HepG2 (cell line): ENCODE results near the gene HARS2. TPM values are rescaled to one million over a fixed set of nuclear protein-coding genes. Genes with fewer than 3 reads are reported as not detected.
A peak's percentile ranks its signal among the peaks of the same experiment; 100 is the strongest.

ENCODE experiments used
- ATAC-seq: fragments of 200-7000 bp; cut with Tn5 transposase; 3 replicates; pipeline ENCODE4 v1.9.1; 2020; ENCODE audit warnings: mild to moderate bottlenecking, moderate library complexity
- BruUV-seq: library from RNA; stranded (reverse); fragments of 400-500 nt; replicated peaks from 2 replicates; lab custom pipeline; 2021; lab: Mats Ljungman, UMichigan
- CTCF ChIA-PET: fragments of 300-600 bp; formaldehyde crosslinking; extraction: SDS; loops from one replicate; lab custom pipeline; 2021; ENCODE audit warnings: low total read pairs, inconsistent platforms, low intra/inter-chr PET ratio; lab: Yijun Ruan, JAX
- POLR2A ChIA-PET: fragments of 350-600 bp; sonication (Branson Sonifier 250); formaldehyde crosslinking; loops from one replicate; lab custom pipeline; 2020; ENCODE audit warnings: antibody characterized with exemption, inconsistent platforms; lab: Yijun Ruan, JAX
- DNase-seq: peaks from one replicate; pipeline ENCODE4 v3.0.0-alpha.2; 2015; ENCODE audit warnings: low spot score
- FAIRE-seq: peaks from 3 replicates; lab custom pipeline; 2011; peaks lifted over from hg19 to GRCh38; lab: Jason Lieb, UNC
- H2AFZ ChIP-seq: one replicate; pipeline ENCODE4 v1.6.1; 2011; ENCODE audit warnings: low read length, inconsistent platforms
- H3K27ac ChIP-seq: fragments of 300-600 bp; 3 replicates; pipeline ENCODE4 v1.8.0; 2011; ENCODE audit warnings: mixed run types, mild to moderate bottlenecking, mixed read lengths, low read length, inconsistent platforms; ENCODE audit not compliant: insufficient read depth; ENCODE audit errors: extremely low read length
- H3K27me3 ChIP-seq, 2 experiments: fragments of 200-600 bp in 1 of 2; 2 replicates in 1 of 2; 3 replicates in 1 of 2; pipeline versions ENCODE4 v1.6.0 to v1.8.0; 2011; ENCODE audit warnings: low read length in 2 of 2, mild to moderate bottlenecking in 2 of 2, moderate library complexity in 2 of 2, inconsistent platforms in 1 of 2; ENCODE audit not compliant: insufficient read depth in 2 of 2, control insufficient read depth in 1 of 2
- H3K36me3 ChIP-seq, 2 experiments: fragments of 200-600 bp in 1 of 2; replicated peaks in 1 of 2; 2 replicates in 1 of 2; 3 replicates in 1 of 2; pipeline versions ENCODE4 v1.5.1 to v1.8.0; 2011; ENCODE audit warnings: low read length in 2 of 2, inconsistent platforms in 1 of 2; ENCODE audit not compliant: insufficient read depth in 2 of 2, control insufficient read depth in 1 of 2
- H3K4me1 ChIP-seq: 2 replicates; pipeline ENCODE4 v1.5.1; 2012; ENCODE audit warnings: low read length, inconsistent platforms; ENCODE audit not compliant: insufficient read depth
- H3K4me2 ChIP-seq: 2 replicates; pipeline ENCODE4 v1.6.0; 2011; ENCODE audit warnings: low read depth, low read length, inconsistent platforms
- H3K4me3 ChIP-seq, 3 experiments: fragments of 200-600 bp in 1 of 3; sonication (generic), shearing (Covaris generic) in 1 of 3; replicated peaks in 1 of 3; 2 replicates each; pipeline ENCODE4 v1.5.1; 2011 to 2016; ENCODE audit warnings: low read length in 3 of 3, inconsistent platforms in 2 of 3, low read depth in 2 of 3, mild to moderate bottlenecking in 2 of 3, control low read depth in 1 of 3, mixed read lengths in 1 of 3; ENCODE audit not compliant: insufficient read depth in 1 of 3
- H3K79me2 ChIP-seq: one replicate; pipeline ENCODE4 v1.6.1; 2011; ENCODE audit warnings: low read length, inconsistent platforms; ENCODE audit not compliant: insufficient read depth
- H3K9ac ChIP-seq: 2 replicates; pipeline ENCODE4 v1.6.0; 2011; ENCODE audit warnings: mild to moderate bottlenecking, low read depth, low read length, inconsistent platforms; ENCODE audit not compliant: insufficient read depth
- H3K9me3 ChIP-seq: 2 replicates; pipeline ENCODE4 v1.5.1; 2012; ENCODE audit warnings: mild to moderate bottlenecking, low read length
- H4K20me1 ChIP-seq: 2 replicates; pipeline ENCODE4 v1.6.0; 2011; ENCODE audit warnings: inconsistent platforms, mild to moderate bottlenecking, low read length, moderate library complexity; ENCODE audit not compliant: insufficient read depth
- CBX1 ChIP-seq: IDR thresholded peaks from one replicate; pipeline ENCODE4 v1.6.1; 2016; ENCODE audit warnings: antibody characterized with exemption, low read depth
- HDAC6 ChIP-seq: fragments of 200-600 bp; sonication (generic); IDR thresholded peaks from 2 replicates; pipeline ENCODE4 v1.7.0; 2017; ENCODE audit warnings: mild to moderate bottlenecking, antibody characterized with exemption, low read length, low read depth
- HOXD1 ChIP-seq: sonication (generic); formaldehyde crosslinking; IDR thresholded peaks from 2 replicates; pipeline ENCODE4 v1.5.0; 2020; ENCODE audit warnings: missing genetic modification reagents
- KDM5B ChIP-seq: sonication (generic); formaldehyde crosslinking; IDR thresholded peaks from 2 replicates; pipeline ENCODE4 v1.4.0; 2020; ENCODE audit warnings: missing genetic modification reagents, mild to moderate bottlenecking, borderline replicate concordance
- POGZ ChIP-seq: sonication (generic); formaldehyde crosslinking; IDR thresholded peaks from 2 replicates; pipeline ENCODE4 v1.4.0; 2020; ENCODE audit warnings: mild to moderate bottlenecking, missing genetic modification reagents
- SRY ChIP-seq: sonication (generic); formaldehyde crosslinking; IDR thresholded peaks from 2 replicates; pipeline ENCODE4 v1.8.0; 2022; ENCODE audit warnings: mild to moderate bottlenecking, missing genetic modification reagents
- WGBS: methylation state at CpG from one replicate; pipeline ENCODE4 v1.1.6; 2017; ENCODE audit warnings: low lambda C conversion rate; 5-methylcytosine and 5-hydroxymethylcytosine counted together
- in situ Hi-C: cut with HindIII; loops from 2 replicates; pipeline ENCODE4 v1.10.0; 2017; ENCODE audit warnings: low pct_unique_long_range_greater_than_20kb; ENCODE audit not compliant: extremely low pct_ligation_motif_present
- intact Hi-C: fragments of 100-400 bp; cut with micrococcal nuclease; formaldehyde crosslinking; loops from one replicate; pipeline ENCODE4 v1.10.0; 2022; ENCODE audit not compliant: unreplicated experiment
- polyA plus RNA-seq, 8 experiments: library from polyadenylated mRNA; depleted of rRNA in 3 of 8; stranded (reverse) in 7 of 8; unstranded in 1 of 8; fragments of >200 nt; fragmentation: Illumina TruSeq in 4 of 8; extraction: Trizol in 4 of 8; gene quantifications; 2 replicates each; pipeline versions ENCODE4 v1.2.1 to v1.2.3, GENCODE V29; 2011 to 2016; ENCODE audit warnings: low read depth in 4 of 8, missing spikeins in 1 of 8, mixed read lengths in 1 of 8; ENCODE audit not compliant: insufficient read depth in 1 of 8
- total RNA-seq, 5 experiments: library from RNA; depleted of rRNA; stranded (reverse); fragments of >200 nt; fragmentation: Illumina TruSeq; extraction: Trizol; gene quantifications; 2 replicates each; pipeline ENCODE4 v1.2.3, GENCODE V29; 2016; ENCODE audit warnings: low read depth in 1 of 5
- TF ChIP-seq, protein P1 (sequence below): sonication (generic); formaldehyde crosslinking; IDR thresholded peaks from 2 replicates; pipeline ENCODE4 v1.4.0; 2020; ENCODE audit warnings: mild to moderate bottlenecking, missing genetic modification reagents
- TF ChIP-seq, protein P2 (sequence below): sonication (generic); formaldehyde crosslinking; IDR thresholded peaks from 2 replicates; pipeline ENCODE4 v1.4.0; 2020; ENCODE audit warnings: missing genetic modification reagents, borderline replicate concordance
- TF ChIP-seq, protein P3 (sequence below): sonication (generic); formaldehyde crosslinking; IDR thresholded peaks from 2 replicates; pipeline ENCODE4 v1.9.0; 2021; ENCODE audit warnings: missing genetic modification reagents, mild to moderate bottlenecking, borderline replicate concordance

HARS2 gene
- total and polyA plus RNA-seq, 2 of the 13 experiments (the other 11 are each of a cell fraction or from before 2014, with no cell fraction given) = 17.9 to 25.8 TPM

DNA sequence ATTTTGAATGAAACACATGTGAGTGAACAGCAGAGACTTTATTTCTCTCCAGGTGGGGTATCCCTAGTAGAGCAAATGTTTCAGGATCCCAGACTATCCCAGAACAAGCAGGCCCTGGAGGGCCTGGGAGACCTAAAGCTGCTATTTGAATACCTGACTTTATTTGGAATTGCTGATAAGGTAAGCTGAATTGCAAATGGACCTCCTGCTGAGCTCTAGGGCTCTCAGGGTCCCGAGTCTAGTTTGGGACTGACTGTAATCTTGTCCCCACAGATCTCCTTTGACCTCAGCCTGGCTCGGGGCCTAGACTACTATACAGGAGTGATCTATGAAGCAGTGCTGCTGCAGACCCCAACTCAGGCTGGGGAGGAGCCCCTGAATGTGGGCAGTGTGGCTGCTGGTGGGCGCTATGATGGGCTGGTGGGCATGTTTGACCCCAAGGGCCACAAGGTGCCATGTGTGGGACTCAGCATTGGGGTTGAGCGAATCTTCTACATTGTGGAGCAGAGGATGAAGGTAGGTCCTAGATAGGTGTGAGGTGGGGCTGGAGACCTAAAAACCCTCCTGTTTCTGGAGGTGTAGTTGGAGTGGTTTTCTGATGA is 5.7 kb downstream of the HARS2 start:
- Histone ChIP-seq H3K4me2 (no peak overlapping the region), H3K9me3 (no peaks in the 10 kb centered on the region), H3K79me2 (peaks cover 36% of the 10 kb centered on the region), H3K4me3 (no peak overlapping the region), H3K27me3 (no peaks in the 10 kb centered on the region; a peak in 1 of 5 replicates), H4K20me1 (no peaks in the 10 kb centered on the region), H3K36me3 (peaks cover 17 to 64% of the 10 kb centered on the region in 2 experiments), H3K27ac (no peak overlapping the region), H3K4me1 (peaks cover 31% of the 10 kb centered on the region), H2AFZ (no peak overlapping the region), H3K9ac (no peak overlapping the region)
- DNase-seq (no peak), ATAC-seq (no peak), FAIRE-seq (no peak)
- POLR2A ChIA-PET = no interaction called here
- no TSS peak for BruUV-seq
- CTCF ChIA-PET = no interaction called here
- intact Hi-C loops = no loop called here
- 98% methylated on average over 4 of the region's 4 CpGs for WGBS
- TF ChIP-seq KDM5B (CRISPR knock-in tag) = no peak
- TF ChIP-seq, protein P1, sequence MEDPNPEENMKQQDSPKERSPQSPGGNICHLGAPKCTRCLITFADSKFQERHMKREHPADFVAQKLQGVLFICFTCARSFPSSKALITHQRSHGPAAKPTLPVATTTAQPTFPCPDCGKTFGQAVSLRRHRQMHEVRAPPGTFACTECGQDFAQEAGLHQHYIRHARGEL (CRISPR knock-in tag) = no peak
- TF ChIP-seq HOXD1 (CRISPR knock-in tag) = no peak
- no peak for TF ChIP-seq SRY (CRISPR knock-in tag)
- in situ Hi-C loops = no loop called here

DNA sequence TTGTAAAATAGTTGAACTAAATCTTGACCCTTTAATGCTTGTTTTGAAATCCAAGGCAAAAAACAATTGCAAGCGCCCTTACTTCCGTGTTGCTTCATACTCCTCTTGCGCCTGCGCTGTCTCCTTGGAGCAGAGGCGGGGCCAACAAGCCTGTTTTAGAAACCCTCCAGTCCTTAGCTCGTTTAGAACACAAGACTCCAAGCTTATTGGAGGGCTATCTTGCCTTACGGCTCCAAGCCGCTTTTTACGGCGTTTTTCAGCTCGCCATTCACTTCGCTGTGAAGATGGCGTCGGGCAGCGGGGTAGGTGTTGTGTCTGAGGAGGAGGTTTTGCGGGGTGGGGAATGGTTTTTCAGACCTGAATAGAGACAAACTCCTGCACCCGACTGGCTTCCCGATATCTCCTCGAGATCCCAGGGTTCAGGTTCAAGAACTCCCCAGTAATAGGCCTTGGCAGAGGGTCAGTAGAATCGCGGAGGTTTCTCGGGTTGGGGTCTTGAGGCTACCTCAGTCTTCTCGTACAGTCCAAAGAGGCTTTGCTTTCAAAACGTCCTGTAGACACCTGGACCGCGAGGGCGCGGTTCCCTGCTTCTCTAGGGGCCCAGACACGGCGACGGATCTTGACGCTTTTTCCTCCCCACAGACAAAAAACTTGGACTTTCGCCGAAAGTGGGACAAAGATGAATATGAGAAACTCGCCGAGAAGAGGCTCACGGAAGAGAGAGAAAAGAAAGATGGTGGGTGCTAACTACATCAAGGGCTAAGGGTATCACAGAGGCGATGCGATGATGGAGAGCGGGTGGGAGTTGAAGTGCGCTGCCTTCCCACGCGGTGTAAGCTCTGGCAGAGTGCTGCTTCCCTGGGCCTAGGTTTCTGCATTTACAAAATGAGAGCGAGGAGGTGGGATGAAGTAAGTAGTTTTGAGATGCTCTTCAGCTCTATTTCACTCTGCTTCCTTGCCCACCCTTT is 9.2 kb downstream of the HARS2 start, which contains the start of gene ZMAT2:
Gene ZMAT2, plus strand, starts transcription at position 271 of the 968 bp plus-strand sequence. Its CDS starts 14 bp downstream, at position 285.
- BruUV-seq = TSS peak; percentile 60
- WGBS = 6% methylated on average over 43 of the region's 44 CpGs
- Histone ChIP-seq H3K4me2 (peak within 1 kb of the TSS; percentile 87), H3K36me3 (peaks cover 27 to 76% of the 10 kb centered on the region in 2 experiments), H3K9ac (peak within 1 kb of the TSS; percentile 90), H3K27me3 (no peaks in the 10 kb centered on the region; a peak in 1 of 5 replicates), H3K27ac (peak within 1 kb of the TSS; percentile 71), H3K4me3 (peak within 1 kb of the TSS; percentile 71 to 94 (median 82)), H3K4me1 (peaks cover 18% of the 10 kb centered on the region), H2AFZ (no peak within 1 kb of the TSS), H3K9me3 (no peaks in the 10 kb centered on the region), H3K79me2 (peaks cover 25% of the 10 kb centered on the region), H4K20me1 (no peaks in the 10 kb centered on the region)
- DNase-seq (peak; percentile 97), FAIRE-seq (peak; percentile 98), ATAC-seq (peak; percentile 97)
- intact Hi-C loops (loop anchor here (1.0 kb wide), 1 partner anchor 11 kb away; no protein-coding TSS in a partner anchor), in situ Hi-C loops (no loop called here)
- ChIA-PET POLR2A (interaction anchor here (0.5 to 2.4 kb wide), 14 partner anchors 8 to 299 kb away, joined by 3 to 44 read pairs (median 6); partner anchors contain the start of genes ANKHD1, EIF4EBP3, HARS1 and HARS2), CTCF (no interaction called here)
- TF ChIP-seq HDAC6 (no peak), CBX1 (peak; percentile 41), POGZ (CRISPR knock-in tag) (peak; percentile 62; the same call in 1 of the 2 replicates)
- TF ChIP-seq, protein P2, sequence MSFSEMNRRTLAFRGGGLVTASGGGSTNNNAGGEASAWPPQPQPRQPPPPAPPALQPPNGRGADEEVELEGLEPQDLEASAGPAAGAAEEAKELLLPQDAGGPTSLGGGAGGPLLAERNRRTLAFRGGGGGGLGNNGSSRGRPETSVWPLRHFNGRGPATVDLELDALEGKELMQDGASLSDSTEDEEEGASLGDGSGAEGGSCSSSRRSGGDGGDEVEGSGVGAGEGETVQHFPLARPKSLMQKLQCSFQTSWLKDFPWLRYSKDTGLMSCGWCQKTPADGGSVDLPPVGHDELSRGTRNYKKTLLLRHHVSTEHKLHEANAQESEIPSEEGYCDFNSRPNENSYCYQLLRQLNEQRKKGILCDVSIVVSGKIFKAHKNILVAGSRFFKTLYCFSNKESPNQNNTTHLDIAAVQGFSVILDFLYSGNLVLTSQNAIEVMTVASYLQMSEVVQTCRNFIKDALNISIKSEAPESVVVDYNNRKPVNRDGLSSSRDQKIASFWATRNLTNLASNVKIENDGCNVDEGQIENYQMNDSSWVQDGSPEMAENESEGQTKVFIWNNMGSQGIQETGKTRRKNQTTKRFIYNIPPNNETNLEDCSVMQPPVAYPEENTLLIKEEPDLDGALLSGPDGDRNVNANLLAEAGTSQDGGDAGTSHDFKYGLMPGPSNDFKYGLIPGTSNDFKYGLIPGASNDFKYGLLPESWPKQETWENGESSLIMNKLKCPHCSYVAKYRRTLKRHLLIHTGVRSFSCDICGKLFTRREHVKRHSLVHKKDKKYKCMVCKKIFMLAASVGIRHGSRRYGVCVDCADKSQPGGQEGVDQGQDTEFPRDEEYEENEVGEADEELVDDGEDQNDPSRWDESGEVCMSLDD (CRISPR knock-in tag) = no peak
- TF ChIP-seq, protein P3, sequence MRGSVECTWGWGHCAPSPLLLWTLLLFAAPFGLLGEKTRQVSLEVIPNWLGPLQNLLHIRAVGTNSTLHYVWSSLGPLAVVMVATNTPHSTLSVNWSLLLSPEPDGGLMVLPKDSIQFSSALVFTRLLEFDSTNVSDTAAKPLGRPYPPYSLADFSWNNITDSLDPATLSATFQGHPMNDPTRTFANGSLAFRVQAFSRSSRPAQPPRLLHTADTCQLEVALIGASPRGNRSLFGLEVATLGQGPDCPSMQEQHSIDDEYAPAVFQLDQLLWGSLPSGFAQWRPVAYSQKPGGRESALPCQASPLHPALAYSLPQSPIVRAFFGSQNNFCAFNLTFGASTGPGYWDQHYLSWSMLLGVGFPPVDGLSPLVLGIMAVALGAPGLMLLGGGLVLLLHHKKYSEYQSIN = no peak
